HCT116 (cell line): ENCODE results near the gene KDM3B.

Source experiments
- CBX3 ChIP-seq: IDR thresholded peaks from 2 replicates; pipeline ENCODE4 v1.6.1; 2012; ENCODE audit warnings: low read depth
- EZH2 ChIP-seq: fragments of 200-600 bp; sonication (generic); IDR thresholded peaks from 2 replicates; pipeline ENCODE4 v1.6.1; 2017; ENCODE audit warnings: antibody characterized with exemption, mixed run types
- EZH2phosphoT487 ChIP-seq: fragments of 200-600 bp; IDR thresholded peaks from 2 replicates; pipeline ENCODE4 v1.6.1; 2018; ENCODE audit warnings: antibody characterized with exemption, borderline replicate concordance
- POLR2A ChIP-seq: IDR thresholded peaks from 2 replicates; pipeline ENCODE4 v1.7.0; 2011; ENCODE audit warnings: borderline replicate concordance; ENCODE audit not compliant: insufficient read depth, insufficient read length; ENCODE audit errors: extremely low read depth
- POLR2AphosphoS5 ChIP-seq: IDR thresholded peaks from 2 replicates; pipeline ENCODE4 v1.6.1; 2011; ENCODE audit warnings: mild to moderate bottlenecking, low read depth, low read length, moderate library complexity
- SRF ChIP-seq: IDR thresholded peaks from 2 replicates; pipeline ENCODE4 v1.6.1; 2012; ENCODE audit warnings: low read depth
- YY1 ChIP-seq: IDR thresholded peaks from 2 replicates; pipeline ENCODE4 v1.6.1; 2011; ENCODE audit warnings: low read length, low read depth, moderate library complexity, mild to moderate bottlenecking; ENCODE audit not compliant: insufficient replicate concordance; ENCODE audit errors: extremely low read depth
- ZNF274 ChIP-seq: fragments of 200-500 bp; sonication (Bioruptor generic); IDR thresholded peaks from 2 replicates; pipeline ENCODE4 v1.6.1; 2014; ENCODE audit warnings: mild to moderate bottlenecking, low read depth, low read length, inconsistent platforms
- TF ChIP-seq, protein P1 (sequence below): IDR thresholded peaks from 2 replicates; pipeline ENCODE4 v1.6.1; 2012; ENCODE audit warnings: low read depth
- TF ChIP-seq, protein P2 (sequence below), 3 experiments: fragments of 200-600 bp in 1 of 3; sonication (generic) in 1 of 3; IDR thresholded peaks in 2 of 3; conservative IDR thresholded peaks in 1 of 3; 2 replicates each; pipeline ENCODE4 v1.5.1; 2012 to 2017; ENCODE audit warnings: low read depth in 2 of 3, low read length in 2 of 3, antibody characterized with exemption in 1 of 3, borderline replicate concordance in 1 of 3, control low read depth in 1 of 3, mild to moderate bottlenecking in 1 of 3, mixed read lengths in 1 of 3, mixed run types in 1 of 3, moderate library complexity in 1 of 3; ENCODE audit not compliant: insufficient read depth in 1 of 3
- TF ChIP-seq, protein P3 (sequence below): IDR thresholded peaks from 2 replicates; pipeline ENCODE4 v1.6.1; 2012
- TF ChIP-seq, protein P4 (sequence below): IDR thresholded peaks from 2 replicates; pipeline ENCODE4 v1.6.1; 2011; ENCODE audit warnings: mild to moderate bottlenecking, low read length, moderate library complexity; ENCODE audit not compliant: insufficient replicate concordance; ENCODE audit errors: extremely low read depth

DNA sequence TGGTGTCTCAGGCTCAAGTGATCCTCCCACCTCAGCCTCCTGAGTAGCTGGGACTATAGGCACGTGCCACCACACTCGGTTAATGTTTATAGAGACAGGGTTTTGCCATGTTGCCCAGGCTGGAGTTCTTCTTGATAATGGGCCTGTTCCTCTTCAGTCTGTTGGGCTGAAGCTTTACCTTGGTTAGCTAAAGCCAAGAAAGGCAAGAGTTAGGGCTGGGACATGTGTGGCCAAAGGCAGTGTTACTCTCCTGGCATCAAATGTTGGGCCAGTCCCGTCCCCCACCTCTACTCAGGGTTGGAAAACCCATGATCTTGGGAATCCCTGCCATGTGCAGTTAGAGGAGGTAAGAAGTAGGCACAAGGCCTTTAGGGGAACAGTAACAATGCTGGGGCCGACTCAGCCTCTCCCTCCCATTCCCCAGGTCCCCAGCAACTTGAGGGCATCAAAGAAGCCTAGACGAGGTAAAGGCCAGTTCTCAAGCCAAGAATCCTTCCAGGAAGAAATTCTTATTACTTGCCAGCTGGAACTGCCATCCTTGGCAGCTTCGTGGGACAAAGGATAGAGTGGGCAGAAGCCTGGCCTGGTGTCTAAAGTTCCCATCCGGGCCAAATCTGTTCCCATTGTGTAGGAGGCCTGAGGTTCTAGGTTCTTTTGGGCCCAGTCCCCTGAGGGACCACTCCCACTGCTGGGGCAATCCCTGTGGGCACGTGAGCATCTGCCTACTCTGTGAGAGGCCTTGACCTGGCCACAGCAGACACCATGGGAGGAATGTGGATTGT lies 117.2 kb downstream of the KDM3B start:
- TF ChIP-seq POLR2AphosphoS5 = peak; percentile 81
- TF ChIP-seq, protein P1, sequence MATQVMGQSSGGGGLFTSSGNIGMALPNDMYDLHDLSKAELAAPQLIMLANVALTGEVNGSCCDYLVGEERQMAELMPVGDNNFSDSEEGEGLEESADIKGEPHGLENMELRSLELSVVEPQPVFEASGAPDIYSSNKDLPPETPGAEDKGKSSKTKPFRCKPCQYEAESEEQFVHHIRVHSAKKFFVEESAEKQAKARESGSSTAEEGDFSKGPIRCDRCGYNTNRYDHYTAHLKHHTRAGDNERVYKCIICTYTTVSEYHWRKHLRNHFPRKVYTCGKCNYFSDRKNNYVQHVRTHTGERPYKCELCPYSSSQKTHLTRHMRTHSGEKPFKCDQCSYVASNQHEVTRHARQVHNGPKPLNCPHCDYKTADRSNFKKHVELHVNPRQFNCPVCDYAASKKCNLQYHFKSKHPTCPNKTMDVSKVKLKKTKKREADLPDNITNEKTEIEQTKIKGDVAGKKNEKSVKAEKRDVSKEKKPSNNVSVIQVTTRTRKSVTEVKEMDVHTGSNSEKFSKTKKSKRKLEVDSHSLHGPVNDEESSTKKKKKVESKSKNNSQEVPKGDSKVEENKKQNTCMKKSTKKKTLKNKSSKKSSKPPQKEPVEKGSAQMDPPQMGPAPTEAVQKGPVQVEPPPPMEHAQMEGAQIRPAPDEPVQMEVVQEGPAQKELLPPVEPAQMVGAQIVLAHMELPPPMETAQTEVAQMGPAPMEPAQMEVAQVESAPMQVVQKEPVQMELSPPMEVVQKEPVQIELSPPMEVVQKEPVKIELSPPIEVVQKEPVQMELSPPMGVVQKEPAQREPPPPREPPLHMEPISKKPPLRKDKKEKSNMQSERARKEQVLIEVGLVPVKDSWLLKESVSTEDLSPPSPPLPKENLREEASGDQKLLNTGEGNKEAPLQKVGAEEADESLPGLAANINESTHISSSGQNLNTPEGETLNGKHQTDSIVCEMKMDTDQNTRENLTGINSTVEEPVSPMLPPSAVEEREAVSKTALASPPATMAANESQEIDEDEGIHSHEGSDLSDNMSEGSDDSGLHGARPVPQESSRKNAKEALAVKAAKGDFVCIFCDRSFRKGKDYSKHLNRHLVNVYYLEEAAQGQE = no peak
- TF ChIP-seq EZH2phosphoT487 = no peak
- TF ChIP-seq, protein P2, sequence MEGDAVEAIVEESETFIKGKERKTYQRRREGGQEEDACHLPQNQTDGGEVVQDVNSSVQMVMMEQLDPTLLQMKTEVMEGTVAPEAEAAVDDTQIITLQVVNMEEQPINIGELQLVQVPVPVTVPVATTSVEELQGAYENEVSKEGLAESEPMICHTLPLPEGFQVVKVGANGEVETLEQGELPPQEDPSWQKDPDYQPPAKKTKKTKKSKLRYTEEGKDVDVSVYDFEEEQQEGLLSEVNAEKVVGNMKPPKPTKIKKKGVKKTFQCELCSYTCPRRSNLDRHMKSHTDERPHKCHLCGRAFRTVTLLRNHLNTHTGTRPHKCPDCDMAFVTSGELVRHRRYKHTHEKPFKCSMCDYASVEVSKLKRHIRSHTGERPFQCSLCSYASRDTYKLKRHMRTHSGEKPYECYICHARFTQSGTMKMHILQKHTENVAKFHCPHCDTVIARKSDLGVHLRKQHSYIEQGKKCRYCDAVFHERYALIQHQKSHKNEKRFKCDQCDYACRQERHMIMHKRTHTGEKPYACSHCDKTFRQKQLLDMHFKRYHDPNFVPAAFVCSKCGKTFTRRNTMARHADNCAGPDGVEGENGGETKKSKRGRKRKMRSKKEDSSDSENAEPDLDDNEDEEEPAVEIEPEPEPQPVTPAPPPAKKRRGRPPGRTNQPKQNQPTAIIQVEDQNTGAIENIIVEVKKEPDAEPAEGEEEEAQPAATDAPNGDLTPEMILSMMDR (IDR thresholded peaks at IDR 0.05 in 2 of 3, conservative IDR thresholded peaks at IDR 0.05 in 1 of 3; ENCODE audit: borderline replicate concordance in 1 of 3, insufficient read depth in 1 of 3, low read depth in 2 of 3, low read length in 2 of 3) = no peak
- TF ChIP-seq, protein P3, sequence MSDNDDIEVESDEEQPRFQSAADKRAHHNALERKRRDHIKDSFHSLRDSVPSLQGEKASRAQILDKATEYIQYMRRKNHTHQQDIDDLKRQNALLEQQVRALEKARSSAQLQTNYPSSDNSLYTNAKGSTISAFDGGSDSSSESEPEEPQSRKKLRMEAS = no peak
- no peak for TF ChIP-seq EZH2
- no peak for TF ChIP-seq CBX3
- peak; percentile 93 for TF ChIP-seq POLR2A
- TF ChIP-seq YY1 = no peak
- no peak for TF ChIP-seq SRF
- TF ChIP-seq, protein P4, sequence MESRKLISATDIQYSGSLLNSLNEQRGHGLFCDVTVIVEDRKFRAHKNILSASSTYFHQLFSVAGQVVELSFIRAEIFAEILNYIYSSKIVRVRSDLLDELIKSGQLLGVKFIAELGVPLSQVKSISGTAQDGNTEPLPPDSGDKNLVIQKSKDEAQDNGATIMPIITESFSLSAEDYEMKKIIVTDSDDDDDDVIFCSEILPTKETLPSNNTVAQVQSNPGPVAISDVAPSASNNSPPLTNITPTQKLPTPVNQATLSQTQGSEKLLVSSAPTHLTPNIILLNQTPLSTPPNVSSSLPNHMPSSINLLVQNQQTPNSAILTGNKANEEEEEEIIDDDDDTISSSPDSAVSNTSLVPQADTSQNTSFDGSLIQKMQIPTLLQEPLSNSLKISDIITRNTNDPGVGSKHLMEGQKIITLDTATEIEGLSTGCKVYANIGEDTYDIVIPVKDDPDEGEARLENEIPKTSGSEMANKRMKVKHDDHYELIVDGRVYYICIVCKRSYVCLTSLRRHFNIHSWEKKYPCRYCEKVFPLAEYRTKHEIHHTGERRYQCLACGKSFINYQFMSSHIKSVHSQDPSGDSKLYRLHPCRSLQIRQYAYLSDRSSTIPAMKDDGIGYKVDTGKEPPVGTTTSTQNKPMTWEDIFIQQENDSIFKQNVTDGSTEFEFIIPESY = no peak
- no peak for TF ChIP-seq ZNF274
